WERI-Rb-1 (cell line): Measurements from ENCODE around the gene NOL7.
A peak's percentile ranks its signal among the peaks of the same experiment; 100 is the strongest.

Source experiments
- DNase-seq: peaks from one replicate; pipeline ENCODE4 v3.0.0-alpha.2; 2020
- H3K27ac ChIP-seq: fragments of 250-450 bp; sonication (Bioruptor Pico); 2 replicates; pipeline ENCODE4 v1.5.1; 2020; ENCODE audit warnings: mild to moderate bottlenecking, moderate library complexity
- H3K27me3 ChIP-seq: fragments of 250-450 bp; sonication (Bioruptor Pico); 2 replicates; pipeline ENCODE4 v1.5.1; 2021; ENCODE audit warnings: mild to moderate bottlenecking, low read depth, moderate library complexity; ENCODE audit not compliant: insufficient read depth, severe bottlenecking
- H3K36me3 ChIP-seq: fragments of 250-450 bp; sonication (Bioruptor Pico); 2 replicates; pipeline ENCODE4 v1.5.1; 2020; ENCODE audit warnings: mild to moderate bottlenecking, moderate library complexity
- H3K4me3 ChIP-seq: 2 replicates; pipeline ENCODE4 v1.5.1; 2011; ENCODE audit warnings: low read depth, mild to moderate bottlenecking, control low read depth, low read length
- H3K9me3 ChIP-seq: fragments of 250-450 bp; sonication (Bioruptor Pico); 2 replicates; pipeline ENCODE4 v1.5.1; 2021; ENCODE audit warnings: mild to moderate bottlenecking, moderate library complexity; ENCODE audit not compliant: severe bottlenecking
- CTCF ChIP-seq: IDR thresholded peaks from 2 replicates; pipeline ENCODE4 v1.5.1; 2011; ENCODE audit warnings: low read depth, mild to moderate bottlenecking, control low read depth, inconsistent platforms, low read length

The NOL7 gene

DNA sequence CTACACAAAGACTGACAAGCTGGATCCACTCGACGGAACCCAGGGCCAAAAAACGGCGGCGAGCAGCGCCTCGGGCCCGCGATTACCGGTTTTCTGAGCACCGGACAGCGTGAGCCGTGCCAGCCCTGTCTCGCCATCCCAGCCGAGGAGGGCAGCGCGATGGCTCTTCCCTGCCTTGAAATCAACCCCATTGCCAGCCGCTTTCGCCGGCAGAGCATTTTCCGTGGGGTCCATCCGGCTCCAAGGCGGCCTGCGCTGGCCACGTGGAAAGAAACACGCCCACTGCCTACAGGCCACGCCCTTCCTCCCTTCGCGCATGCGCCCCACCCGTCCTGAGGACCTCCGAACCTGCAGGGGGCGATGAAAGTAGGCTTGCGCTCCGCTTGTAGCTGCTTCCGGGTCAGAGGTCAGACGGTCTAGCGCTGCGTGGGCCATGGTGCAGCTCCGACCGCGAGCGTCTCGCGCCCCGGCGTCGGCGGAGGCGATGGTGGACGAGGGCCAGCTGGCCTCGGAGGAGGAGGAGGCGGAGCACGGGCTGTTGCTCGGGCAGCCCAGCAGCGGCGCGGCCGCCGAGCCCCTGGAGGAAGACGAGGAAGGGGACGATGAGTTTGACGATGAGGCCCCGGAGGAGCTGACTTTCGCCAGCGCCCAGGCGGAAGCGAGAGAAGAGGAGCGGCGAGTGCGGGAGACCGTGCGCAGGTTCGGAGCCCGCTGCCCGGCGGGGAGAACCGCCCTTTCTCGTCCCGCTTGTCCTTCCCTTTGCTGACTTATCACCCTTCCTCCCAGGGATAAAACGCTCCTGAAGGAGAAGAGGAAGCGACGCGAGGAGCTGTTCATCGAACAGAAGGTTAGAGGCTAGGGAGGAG lies at the start of gene NOL7:
TSS of gene NOL7 (plus strand) at position 410 of the 866 bp plus-strand sequence. CDS start at position 434, 24 bp downstream.
- DNase-seq: peak; percentile 100
- H3K4me3 ChIP-seq: peak within 1 kb of the TSS; percentile 86
- peak within 1 kb of the TSS; percentile 96 for H3K27ac ChIP-seq
- H3K36me3 ChIP-seq: peaks cover 50% of the 10 kb centered on the region
- H3K27me3 ChIP-seq: no peaks in the 10 kb centered on the region
- TF ChIP-seq CTCF: peak; percentile 99
- no peaks in the 10 kb centered on the region for H3K9me3 ChIP-seq

DNA sequence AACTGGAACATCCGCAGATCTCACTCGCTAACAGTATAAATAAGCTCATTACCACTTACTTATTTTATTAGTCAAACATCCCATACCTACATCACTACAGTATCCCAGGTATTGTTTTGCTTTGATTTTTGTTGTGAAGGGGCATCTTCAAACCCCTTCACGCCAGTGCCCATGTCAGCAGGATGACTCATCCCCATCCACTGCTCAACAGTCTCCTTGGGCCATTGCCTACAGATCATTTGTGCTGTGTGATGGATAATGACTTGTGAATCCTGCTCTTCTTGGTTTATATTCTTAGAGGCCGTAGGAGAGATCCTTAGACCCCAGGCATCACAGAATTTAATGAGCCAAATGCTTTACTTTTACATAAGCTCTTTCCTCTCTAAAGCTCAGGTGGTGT lies 49.2 kb upstream of the NOL7 start:
- H3K27ac ChIP-seq: no peak overlapping the region
- H3K27me3 ChIP-seq: no peaks in the 10 kb centered on the region
- no peak for TF ChIP-seq CTCF
- no peaks in the 10 kb centered on the region for H3K9me3 ChIP-seq
- no peaks in the 10 kb centered on the region for H3K36me3 ChIP-seq
- no peak overlapping the region for H3K4me3 ChIP-seq
- DNase-seq: no peak

GRCh38 chr6:13566500-13566899 lies 48.6 kb upstream of the NOL7 start:
- H3K4me3 ChIP-seq: no peak overlapping the region
- H3K36me3 ChIP-seq: no peaks in the 10 kb centered on the region
- no peak overlapping the region for H3K27ac ChIP-seq
- DNase-seq: no peak
- TF ChIP-seq CTCF: no peak
- H3K9me3 ChIP-seq: no peaks in the 10 kb centered on the region
- no peaks in the 10 kb centered on the region for H3K27me3 ChIP-seq

- no peak overlapping the region for H3K27ac ChIP-seq
- no peak for DNase-seq
- H3K36me3 ChIP-seq: no peaks in the 10 kb centered on the region
- no peaks in the 10 kb centered on the region for H3K27me3 ChIP-seq
- H3K9me3 ChIP-seq: no peaks in the 10 kb centered on the region
- no peak overlapping the region for H3K4me3 ChIP-seq
- TF ChIP-seq CTCF: no peak
Measured at GRCh38 chr6:13568970-13569369, 46.2 kb upstream of the NOL7 start.

DNA sequence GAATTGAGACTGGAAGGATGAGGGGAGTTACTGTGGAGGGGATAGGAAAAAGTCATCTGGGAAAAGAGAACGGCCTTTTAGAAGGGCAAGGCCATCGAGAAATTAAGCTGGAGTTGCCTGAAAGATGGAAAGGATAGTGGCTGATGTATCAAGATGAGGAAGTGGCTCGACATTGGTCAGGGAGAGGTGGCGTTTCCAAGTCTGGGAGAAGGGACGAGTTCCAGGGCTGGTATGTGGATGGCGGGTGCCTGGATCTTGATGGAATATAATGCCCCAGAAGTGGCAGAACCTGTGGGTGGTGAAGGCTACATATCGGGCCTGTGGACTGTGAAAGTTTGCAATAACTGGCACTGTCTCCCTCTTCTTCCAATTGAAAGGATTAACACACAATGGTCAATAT lies 42.9 kb upstream of the NOL7 start:
- TF ChIP-seq CTCF: no peak
- peaks cover 3% of the 10 kb centered on the region; the same call in 1 of the 2 replicates for H3K36me3 ChIP-seq
- no peak for DNase-seq
- no peak overlapping the region for H3K4me3 ChIP-seq
- no peak overlapping the region for H3K27ac ChIP-seq
- H3K9me3 ChIP-seq: no peaks in the 10 kb centered on the region
- no peaks in the 10 kb centered on the region for H3K27me3 ChIP-seq
